ENCODE data around the gene FREM1.

The FREM1 gene

DNA sequence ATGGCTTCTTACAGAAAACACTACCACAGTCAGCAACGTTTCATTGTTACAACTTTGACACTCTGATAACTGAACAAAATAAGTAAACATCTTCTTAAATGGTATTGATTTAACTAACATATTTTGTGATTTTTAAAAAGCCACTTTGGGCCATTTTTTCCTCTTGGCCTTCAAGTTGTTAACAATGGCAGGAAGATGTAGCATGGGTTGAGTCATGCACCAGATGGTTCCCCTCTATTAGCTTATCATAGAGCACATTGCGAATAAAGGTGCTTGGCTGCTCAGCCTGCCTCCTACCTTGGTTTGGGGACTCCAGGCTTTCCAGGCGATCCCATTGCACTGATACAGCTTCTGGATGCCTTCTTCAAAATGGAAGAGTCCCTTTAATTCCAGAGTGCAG lies 163.6 kb downstream of the FREM1 start:
- in situ Hi-C loops (cut with HindIII; ENCODE audit: low pct_ligation_motif_present, low pct_unique_long_range_greater_than_20kb, low sequenced_read_pairs) = no loop called here
- no peak for DNase-seq

DNA sequence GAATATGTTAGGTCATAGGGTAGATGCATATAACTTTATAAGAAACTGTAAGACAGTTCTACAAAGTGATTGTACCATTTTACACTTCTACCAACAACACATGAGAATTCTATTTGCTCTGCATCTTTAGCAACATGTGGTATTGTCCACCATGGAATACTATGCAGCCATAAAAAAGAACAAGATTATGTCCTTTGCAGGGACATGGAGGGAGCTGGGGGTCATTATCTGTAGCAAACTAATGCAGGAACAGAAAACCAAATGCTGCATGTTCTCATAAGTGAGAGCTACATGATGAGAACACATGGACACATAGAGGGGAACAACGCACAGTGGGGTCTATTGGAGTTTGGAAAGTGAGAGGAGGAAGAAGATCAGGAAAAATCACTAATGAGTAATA lies 165.5 kb downstream of the FREM1 start:
- no peak for DNase-seq
- in situ Hi-C loops (cut with HindIII; ENCODE audit: low pct_ligation_motif_present, low pct_unique_long_range_greater_than_20kb, low sequenced_read_pairs) = no loop called here

DNA sequence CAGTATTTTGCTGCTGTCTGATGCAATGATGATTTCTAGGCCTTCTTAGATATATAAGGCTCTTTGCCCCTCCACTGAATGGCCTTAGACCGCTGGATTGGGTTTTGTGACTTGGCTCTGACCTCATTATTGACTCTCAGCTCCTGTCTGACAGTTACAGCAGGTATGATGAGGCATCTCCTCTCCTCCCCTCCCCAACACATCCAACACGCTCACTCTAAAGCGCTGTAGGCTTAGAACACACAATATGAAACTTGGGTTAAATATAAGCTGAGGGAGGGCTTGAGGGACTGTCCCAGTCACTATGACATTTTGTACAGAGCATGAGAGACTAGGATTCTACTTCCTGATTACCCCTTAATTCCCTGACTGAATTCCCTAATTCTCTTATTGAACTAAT lies 168.9 kb downstream of the FREM1 start:
- in situ Hi-C loops (cut with HindIII; ENCODE audit: low pct_ligation_motif_present, low pct_unique_long_range_greater_than_20kb, low sequenced_read_pairs) = no loop called here
- no peak for DNase-seq

DNA sequence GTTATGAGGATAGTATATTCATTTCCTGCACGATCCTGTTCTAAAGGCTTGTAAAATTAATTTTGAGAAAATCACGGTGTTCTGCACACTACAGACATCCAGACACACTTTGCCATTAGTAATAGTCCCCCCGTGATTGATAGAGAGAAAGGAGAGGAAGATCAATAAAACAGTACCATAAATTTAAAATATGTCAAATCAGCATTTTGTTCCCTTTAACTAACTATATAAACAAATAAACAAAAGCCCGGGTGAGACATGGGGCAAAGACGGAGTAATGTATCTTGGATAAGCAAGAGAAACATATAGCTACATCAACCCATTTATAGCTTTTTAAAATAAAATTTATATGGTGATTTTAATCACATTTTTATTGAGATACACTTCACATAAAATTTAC lies 177.1 kb downstream of the FREM1 start:
- DNase-seq = no peak
- in situ Hi-C loops (cut with HindIII; ENCODE audit: low pct_ligation_motif_present, low pct_unique_long_range_greater_than_20kb, low sequenced_read_pairs) = no loop called here

DNA sequence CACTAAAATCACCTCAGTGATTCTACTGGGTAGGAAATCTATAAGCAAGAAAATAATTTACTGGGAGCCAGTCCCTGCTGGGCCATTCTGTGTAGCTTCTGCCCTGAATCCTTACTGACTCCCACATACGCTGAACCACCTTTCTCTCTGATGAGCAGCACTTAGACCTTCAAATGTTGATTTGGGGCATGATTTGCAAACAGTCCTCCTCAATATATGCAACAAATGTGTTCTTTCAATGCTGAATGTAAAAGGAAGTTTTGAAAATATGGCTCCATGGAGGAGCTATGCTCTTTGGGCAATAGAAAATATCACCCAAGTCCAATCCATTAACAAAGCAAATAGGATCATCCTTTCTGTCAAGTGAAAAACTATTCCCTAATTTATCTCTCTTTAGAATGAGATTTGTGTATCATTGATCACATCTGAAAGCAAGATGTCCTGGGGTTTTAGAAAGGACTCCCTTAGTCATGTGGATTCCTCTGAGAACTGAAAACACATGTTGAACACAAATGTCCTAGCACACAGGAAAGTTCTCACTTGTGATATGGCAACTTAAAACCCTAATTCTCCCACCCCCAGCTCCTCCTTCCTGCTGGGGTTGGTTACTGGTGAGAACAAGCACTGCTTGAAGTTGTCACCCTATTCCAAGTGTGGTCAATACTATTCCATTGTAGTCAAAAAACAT lies 178.8 kb downstream of the FREM1 start:
- no peak for DNase-seq
- in situ Hi-C loops (cut with HindIII; ENCODE audit: low pct_ligation_motif_present, low pct_unique_long_range_greater_than_20kb, low sequenced_read_pairs) = no loop called here

DNA sequence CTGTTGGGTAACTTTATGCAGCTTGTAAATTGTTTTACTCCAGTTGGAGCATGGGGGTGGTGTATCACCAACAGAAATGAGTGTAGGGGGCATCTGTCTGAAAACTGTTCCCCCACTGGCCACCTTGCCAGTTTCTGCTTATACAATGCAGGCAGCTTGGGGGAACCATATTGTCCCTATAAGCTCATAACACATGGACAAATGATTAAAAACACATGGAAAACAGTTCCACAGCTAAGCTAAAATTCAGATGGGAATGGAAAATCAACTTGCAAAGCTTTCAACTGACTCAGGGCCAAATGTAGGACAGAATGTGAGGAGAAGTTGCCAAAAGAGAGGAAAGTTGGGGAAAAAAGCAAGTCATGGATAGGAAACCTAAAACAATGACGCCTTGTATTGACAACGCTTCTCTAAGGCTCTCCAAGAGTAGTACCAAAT lies 179.7 kb downstream of the FREM1 start:
- in situ Hi-C loops (cut with HindIII; ENCODE audit: low pct_ligation_motif_present, low pct_unique_long_range_greater_than_20kb, low sequenced_read_pairs) = no loop called here
- no peak for DNase-seq

DNA sequence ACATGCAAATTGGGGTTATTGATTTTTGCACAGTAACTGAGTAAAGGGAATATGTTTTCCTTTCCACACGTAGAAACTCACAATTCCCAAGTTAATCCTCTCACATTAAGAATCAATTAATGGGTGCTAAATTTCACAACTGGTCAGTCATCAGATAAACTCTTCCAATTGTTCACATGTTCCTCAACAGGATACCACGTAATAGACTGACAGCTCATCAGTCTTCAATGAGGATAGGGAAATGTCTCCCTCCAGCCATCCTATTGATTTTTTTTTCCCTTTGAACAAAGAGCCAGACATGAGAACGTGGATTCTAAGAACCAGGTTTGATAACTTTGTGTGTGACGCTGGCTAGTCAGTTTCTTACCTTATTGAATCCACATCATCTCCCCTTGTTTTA lies 186.9 kb downstream of the FREM1 start:
- DNase-seq = no peak
- in situ Hi-C loops (cut with HindIII; ENCODE audit: low pct_ligation_motif_present, low pct_unique_long_range_greater_than_20kb, low sequenced_read_pairs) = no loop called here

DNA sequence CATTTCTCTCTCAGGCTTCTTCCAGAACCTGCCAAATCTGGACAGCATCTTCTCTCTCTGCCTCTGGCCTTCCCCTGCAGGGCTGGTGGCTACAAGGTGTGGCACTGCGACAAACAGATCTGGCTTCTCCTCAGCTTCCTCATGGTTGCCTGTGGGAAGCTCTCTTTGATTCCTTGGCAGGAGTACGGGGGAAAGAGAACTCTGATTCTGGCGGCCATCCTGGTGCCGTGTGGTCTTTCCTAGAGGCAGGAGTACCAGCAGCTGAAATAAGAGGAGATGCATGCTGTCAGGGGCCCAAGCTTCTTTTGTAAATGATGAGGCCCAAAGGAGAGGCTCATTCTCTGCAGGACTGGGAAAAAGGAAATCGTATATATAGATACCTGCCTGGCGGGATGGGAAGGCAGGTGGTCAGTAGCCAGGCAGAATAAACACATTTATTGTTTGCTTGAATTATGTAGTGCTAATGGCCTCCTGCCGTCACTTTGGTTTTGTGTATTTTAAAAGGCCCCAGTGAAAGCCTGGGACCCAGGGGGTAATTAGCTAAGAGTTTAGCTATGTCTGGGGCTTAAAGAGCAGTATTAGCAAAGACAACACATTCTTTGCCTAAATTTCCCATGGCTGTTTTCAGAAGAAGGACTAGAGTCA lies 187.7 kb downstream of the FREM1 start, which contains the start of gene CER1:
Gene CER1, minus strand, starts transcription at position 343 of the 645 bp plus-strand sequence. Its CDS starts 61 bp downstream, at position 282.
- in situ Hi-C loops (cut with HindIII; ENCODE audit: low pct_ligation_motif_present, low pct_unique_long_range_greater_than_20kb, low sequenced_read_pairs) = no loop called here
- DNase-seq = no peak

DNA sequence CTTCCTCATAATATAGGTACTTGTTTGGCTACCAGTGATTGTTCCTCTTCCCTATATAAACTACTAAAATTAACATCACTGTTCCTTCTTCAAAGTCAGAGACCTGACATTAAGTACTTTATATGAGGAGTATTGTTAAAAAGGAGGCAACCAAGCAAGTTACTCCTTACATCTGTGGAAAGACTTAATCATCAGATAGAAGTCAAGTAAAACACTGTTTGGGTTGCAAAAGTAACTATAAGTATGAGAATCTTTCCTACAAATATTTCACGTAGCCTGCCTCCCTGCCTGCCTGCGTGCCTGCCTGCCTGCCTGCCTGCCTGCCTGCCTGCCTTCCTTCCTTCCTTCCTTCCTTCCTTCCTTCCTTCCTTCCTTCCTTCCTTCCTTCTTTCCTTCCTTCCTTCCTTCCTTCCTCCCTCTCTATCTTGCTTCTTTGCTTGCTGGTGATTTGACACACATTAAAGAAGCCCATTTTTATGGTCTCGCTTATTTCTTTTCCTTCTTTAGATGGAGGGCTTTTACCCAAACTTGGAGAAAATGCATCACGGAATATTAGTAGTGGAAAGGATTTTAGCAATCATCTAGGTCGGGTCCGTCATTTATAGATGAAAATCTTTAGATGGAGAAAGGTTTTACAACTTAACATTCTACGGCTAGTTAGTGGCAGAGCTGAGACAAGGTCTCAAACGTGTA lies 190.9 kb downstream of the FREM1 start:
- in situ Hi-C loops (cut with HindIII; ENCODE audit: low pct_ligation_motif_present, low pct_unique_long_range_greater_than_20kb, low sequenced_read_pairs) = no loop called here
- DNase-seq = no peak

DNA sequence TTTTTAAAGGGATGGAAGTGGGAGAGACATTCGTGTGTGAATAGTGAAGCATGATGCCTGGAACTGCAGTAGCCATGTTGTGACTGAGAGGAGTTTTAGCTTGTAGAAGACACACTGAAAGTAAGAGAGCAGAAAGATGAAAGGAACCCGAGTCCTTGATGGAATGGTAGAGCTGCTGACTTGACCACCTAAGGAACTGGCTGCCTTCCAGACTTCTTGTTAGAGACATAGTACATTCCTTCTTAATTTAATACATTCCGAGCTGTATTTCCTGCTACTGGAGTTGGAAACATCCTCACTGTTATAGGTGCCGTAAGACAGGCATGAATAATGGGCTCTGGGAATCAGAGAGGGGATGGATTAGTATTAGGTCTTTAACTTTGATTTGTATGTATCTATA lies 195.1 kb downstream of the FREM1 start:
- no peak for DNase-seq
- in situ Hi-C loops (cut with HindIII; ENCODE audit: low pct_ligation_motif_present, low pct_unique_long_range_greater_than_20kb, low sequenced_read_pairs) = no loop called here

DNA sequence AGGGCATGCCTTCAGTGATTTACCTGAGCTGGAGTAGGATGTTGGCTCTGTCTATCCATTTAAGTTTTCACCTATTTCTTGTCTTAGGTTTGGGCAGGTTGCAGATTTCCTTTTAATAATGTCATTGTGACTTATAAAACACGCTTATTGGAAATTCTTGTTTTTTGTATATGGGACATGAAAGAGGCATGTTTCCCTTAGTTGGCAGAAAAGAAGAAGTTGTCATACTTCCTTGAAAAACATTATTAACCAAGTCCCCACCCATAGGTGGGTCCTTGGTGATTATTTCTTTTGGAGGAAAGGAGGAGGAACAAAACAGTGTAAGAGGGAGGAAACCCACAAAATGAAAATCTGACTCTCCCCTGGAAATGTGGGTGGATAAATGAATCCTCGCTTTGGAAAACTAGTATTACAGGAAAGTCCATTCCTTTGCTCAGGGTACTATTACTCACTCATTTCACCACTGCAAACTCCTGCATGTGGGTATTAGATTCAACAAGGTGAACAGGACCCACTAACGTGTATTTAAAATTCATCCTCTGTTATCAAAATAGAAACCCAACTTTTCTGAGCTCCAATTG lies 197.0 kb downstream of the FREM1 start:
- no peak for DNase-seq
- in situ Hi-C loops (cut with HindIII; ENCODE audit: low pct_ligation_motif_present, low pct_unique_long_range_greater_than_20kb, low sequenced_read_pairs) = no loop called here

DNA sequence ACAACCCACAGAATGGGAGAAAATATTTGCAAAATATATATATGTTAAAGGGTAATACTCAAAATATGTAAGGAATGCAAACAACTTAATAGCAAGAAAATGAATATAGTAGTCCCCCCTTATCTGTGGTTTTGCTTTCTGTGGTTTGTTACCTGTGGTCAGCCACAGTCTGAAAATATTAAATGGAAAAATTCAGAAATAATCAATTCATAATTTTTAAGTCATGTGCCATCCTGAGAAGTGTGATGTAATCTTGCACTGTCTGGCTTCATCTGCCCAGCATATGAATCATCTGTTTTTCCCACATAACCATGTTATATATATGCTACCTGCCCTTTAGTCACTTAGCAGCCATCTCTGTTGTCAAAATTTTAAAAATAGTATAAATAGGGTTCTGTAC lies 199.4 kb downstream of the FREM1 start:
- DNase-seq = no peak

DNA sequence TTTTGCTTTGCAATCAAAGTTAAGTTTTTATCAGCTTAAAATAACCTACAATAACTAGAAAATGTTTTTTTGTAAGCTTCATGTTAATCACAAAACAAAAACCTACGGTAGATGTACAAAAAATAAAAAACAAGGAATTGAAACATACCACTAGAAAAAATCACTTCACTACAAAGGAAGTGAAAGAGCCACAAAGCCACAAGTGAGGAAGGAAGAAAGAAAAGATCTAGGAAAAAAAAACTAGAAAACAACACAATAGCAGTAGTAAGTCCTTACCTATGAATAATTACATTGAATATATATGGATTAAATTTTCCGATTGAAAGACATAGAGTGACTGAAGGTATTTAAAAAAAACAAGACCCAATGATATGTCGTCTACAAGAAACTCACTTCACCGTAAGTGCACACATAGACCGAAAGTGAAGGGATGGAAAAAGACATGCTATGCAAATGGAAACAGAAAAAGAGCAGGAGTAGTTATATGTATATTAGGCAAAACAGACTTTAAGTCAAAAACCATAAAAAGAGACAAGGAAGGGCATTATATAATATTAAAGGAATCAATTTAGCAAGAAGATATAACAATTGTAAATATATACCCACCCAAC lies 203.6 kb downstream of the FREM1 start:
- DNase-seq = no peak
- in situ Hi-C loops (cut with HindIII; ENCODE audit: low pct_ligation_motif_present, low pct_unique_long_range_greater_than_20kb, low sequenced_read_pairs) = no loop called here

More for the DNA sequence above, 199.4 kb downstream of the FREM1 start:
- in situ Hi-C loops (cut with HindIII; ENCODE audit: low pct_ligation_motif_present, low pct_unique_long_range_greater_than_20kb, low sequenced_read_pairs) = no loop called here

DNA sequence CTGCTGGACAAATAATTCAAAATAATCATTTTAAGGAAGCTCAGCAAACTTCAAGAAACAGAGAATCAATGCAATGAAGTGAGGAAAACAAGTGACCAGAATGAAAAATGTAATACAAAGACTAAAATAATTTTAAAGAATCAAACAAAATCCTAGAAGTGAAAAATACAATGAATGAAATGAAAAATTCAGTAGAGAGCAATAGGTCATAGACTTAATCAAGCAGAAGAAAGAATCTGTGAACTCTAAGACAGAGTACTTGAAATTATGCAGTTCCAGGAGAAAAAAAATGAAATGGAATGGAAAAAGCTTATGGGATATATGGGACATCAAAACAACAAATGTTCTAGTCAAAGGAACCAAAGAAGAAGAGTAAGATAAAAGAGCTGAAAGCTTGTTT lies 205.1 kb downstream of the FREM1 start:
- in situ Hi-C loops (cut with HindIII; ENCODE audit: low pct_ligation_motif_present, low pct_unique_long_range_greater_than_20kb, low sequenced_read_pairs) = no loop called here
- DNase-seq = no peak

DNA sequence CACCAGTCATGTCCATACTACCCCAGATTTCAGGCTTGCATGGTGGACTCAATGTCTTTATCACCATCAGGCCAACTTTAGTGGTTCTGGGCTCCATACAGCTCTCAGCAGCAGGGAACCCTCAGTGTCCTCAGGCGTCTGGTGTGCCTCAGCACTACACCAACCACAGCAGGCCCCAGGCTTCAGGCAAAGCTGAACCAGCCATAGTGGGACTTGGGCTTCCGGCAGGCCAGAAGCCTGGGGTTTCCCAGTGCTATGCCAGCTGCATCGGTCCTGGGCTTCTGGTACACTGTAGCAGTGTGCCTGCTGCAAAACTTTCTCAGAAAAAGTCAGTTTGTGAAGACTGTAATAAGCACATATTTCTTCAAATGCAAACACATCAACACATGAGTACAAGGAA lies 205.9 kb downstream of the FREM1 start:
- in situ Hi-C loops (cut with HindIII; ENCODE audit: low pct_ligation_motif_present, low pct_unique_long_range_greater_than_20kb, low sequenced_read_pairs) = no loop called here
- DNase-seq = no peak

DNA sequence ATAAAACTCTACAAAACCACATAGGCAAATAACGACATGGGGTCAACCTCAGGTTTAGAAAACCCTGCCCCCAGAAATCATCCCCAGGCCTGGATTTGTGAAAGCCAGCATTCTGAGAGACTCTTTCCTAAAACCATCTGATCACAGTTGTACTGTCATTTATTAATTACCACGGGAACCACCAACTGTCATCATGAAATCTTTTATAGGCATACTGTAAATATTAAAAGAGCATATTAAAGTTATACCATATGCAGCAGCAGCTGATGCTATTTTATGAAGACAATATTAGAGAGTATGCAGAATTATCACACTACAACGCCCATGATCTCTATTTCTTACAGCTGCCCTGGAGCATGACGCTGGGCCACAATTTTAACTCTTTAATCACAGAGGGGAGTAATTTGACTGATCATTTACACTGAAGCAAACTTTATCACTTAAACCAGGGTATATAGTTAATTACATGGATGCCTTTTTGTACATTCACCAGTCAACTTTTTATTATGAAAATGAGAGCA lies 208.0 kb downstream of the FREM1 start:
- in situ Hi-C loops (cut with HindIII; ENCODE audit: low pct_ligation_motif_present, low pct_unique_long_range_greater_than_20kb, low sequenced_read_pairs) = no loop called here
- DNase-seq = no peak

DNA sequence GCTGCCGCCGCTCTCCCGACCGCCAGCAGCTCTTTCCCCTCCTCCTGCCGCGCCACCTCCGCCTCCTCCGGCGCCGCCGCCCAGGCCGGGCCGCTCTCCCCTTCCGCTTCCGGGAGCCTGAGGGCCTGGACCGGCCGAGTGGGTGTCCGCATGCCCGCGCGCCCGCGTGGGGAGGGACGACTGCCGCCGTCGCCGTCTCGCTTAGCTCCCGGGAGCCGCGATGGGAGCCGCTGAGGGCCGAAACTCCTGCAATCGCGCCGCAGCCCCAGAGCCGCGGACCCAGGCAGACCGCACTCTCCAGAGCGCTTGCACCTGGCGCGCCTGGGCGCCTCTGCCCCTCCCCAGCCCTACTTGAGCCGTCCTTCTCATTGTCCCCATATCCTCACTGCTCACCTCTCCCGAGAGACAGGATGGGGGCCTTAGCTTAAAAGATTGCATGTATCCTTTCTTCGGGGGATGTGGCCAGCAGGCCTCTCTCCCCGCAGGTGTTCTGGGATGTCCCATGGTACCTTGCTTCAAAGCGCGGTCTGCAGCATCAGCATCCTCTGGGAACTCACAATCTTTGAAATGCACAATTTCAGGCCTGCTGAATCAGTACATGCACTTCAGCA lies 216.9 kb downstream of the FREM1 start, which contains the start of gene ZDHHC21:
Gene ZDHHC21, minus strand, starts transcription at position 182 of the 611 bp plus-strand sequence. CDS start 19,092 bp downstream, outside the sequence.
- in situ Hi-C loops (cut with HindIII; ENCODE audit: low pct_ligation_motif_present, low pct_unique_long_range_greater_than_20kb, low sequenced_read_pairs) = no loop called here
- peak; percentile 55 for DNase-seq

Measured in ACHN (cell line).